NCI-H446 treated with DMSO at 0.1 percent for 48 hours (cell line): ENCODE measurements around the gene BAZ1A.
"Not testable (repeated sequence)": the region's sequence is repeated elsewhere in the genome, so short reads cannot be mapped to it uniquely, and the experiment has no call there.

Experiments
- DNase-seq: peaks from one replicate; lab custom pipeline; 2025; lab: John Stamatoyannopoulos, UW

BAZ1A gene

GRCh38 chr14:34782031-34782430 is 93.1 kb downstream of the BAZ1A start:
- no peak for DNase-seq

GRCh38 chr14:34781242-34781641 is 93.9 kb downstream of the BAZ1A start:
- no peak for DNase-seq

GRCh38 chr14:34780646-34781045 is 94.5 kb downstream of the BAZ1A start:
- DNase-seq = no peak

- no peak for DNase-seq
These were observed 96.4 kb downstream of the BAZ1A start for GRCh38 chr14:34778744-34779143.

GRCh38 chr14:34776611-34777010 is 98.5 kb downstream of the BAZ1A start:
- no peak for DNase-seq

GRCh38 chr14:34775922-34776321 is 99.2 kb downstream of the BAZ1A start:
- DNase-seq = no peak

- DNase-seq = no peak
These were observed 99.8 kb downstream of the BAZ1A start for GRCh38 chr14:34775342-34775741.

GRCh38 chr14:34770901-34771300 is 104.3 kb downstream of the BAZ1A start:
- DNase-seq = no peak

- DNase-seq = no peak
These were observed 108.6 kb downstream of the BAZ1A start for GRCh38 chr14:34766606-34767005.

- no peak for DNase-seq
These were observed 109.1 kb downstream of the BAZ1A start for GRCh38 chr14:34766060-34766459.

GRCh38 chr14:34755215-34755614 is 119.9 kb downstream of the BAZ1A start:
- DNase-seq = no peak

GRCh38 chr14:34754687-34755086 is 120.5 kb downstream of the BAZ1A start:
- no peak for DNase-seq

GRCh38 chr14:34750670-34751069 is 124.5 kb downstream of the BAZ1A start:
- no peak for DNase-seq

- no peak for DNase-seq
These were observed 124.9 kb downstream of the BAZ1A start for GRCh38 chr14:34750233-34750632.

- DNase-seq = no peak
These were observed 125.8 kb downstream of the BAZ1A start for GRCh38 chr14:34749408-34749807.

GRCh38 chr14:34742270-34743115 is 132.7 kb downstream of the BAZ1A start:
- DNase-seq = no peak

- DNase-seq = no peak
These were observed 133.3 kb downstream of the BAZ1A start for GRCh38 chr14:34741840-34742239.

- not testable (repeated sequence) for DNase-seq
These were observed 135.0 kb downstream of the BAZ1A start for GRCh38 chr14:34740139-34740538.

- DNase-seq = not testable (repeated sequence)
These were observed 138.1 kb downstream of the BAZ1A start for GRCh38 chr14:34737079-34737478.

- DNase-seq = no peak
These were observed 141.9 kb downstream of the BAZ1A start for GRCh38 chr14:34733245-34733644.

- DNase-seq = no peak
These were observed 142.4 kb downstream of the BAZ1A start for GRCh38 chr14:34732802-34733201.

GRCh38 chr14:34723867-34724266 is 151.3 kb downstream of the BAZ1A start:
- DNase-seq = no peak

GRCh38 chr14:34722723-34723545 is 152.2 kb downstream of the BAZ1A start:
- DNase-seq = peak; percentile 46
